CD4-positive, alpha-beta memory T cell (primary cell): ENCODE data around the gene GPR26. TPM values are rescaled to one million over a fixed set of nuclear protein-coding genes. Genes with fewer than 3 reads are reported as not detected.

Source experiments
- CTCF ChIA-PET: fragments of 350-600 bp; sonication (Branson Sonifier 250); formaldehyde crosslinking; loops from one replicate; lab custom pipeline; 2021; ENCODE audit warnings: inconsistent platforms; ENCODE audit not compliant: partially characterized antibody; lab: Charles Lee
- POLR2A ChIA-PET: fragments of 350-600 bp; sonication (Branson Sonifier 250); formaldehyde crosslinking; loops from one replicate; lab custom pipeline; 2021; ENCODE audit not compliant: partially characterized antibody; lab: Charles Lee
- DNase-seq, 5 donors: peaks; one replicate each; pipeline versions ENCODE4 v3.0.0 to v3.0.0-alpha.2; 2020 to 2022; ENCODE audit warnings: mixed read lengths in 1 of 5
- H3K27ac ChIP-seq: one replicate; pipeline ENCODE4 v1.7.0; 2013; ENCODE audit warnings: low read depth, low read length
- H3K27me3 ChIP-seq: 2 replicates; pipeline ENCODE4 v1.7.0; 2013; ENCODE audit warnings: mild to moderate bottlenecking, low read length, moderate library complexity; ENCODE audit not compliant: insufficient read depth
- H3K36me3 ChIP-seq: 2 replicates; pipeline ENCODE4 v1.7.0; 2013; ENCODE audit warnings: mild to moderate bottlenecking, low read length, moderate library complexity; ENCODE audit not compliant: insufficient read depth
- H3K4me1 ChIP-seq: 2 replicates; pipeline ENCODE4 v1.7.0; 2013; ENCODE audit warnings: mild to moderate bottlenecking, low read length, moderate library complexity; ENCODE audit not compliant: insufficient read depth
- H3K4me3 ChIP-seq, 2 donors: one replicate each; pipeline ENCODE4 v1.7.0; 2013; ENCODE audit warnings: low read length in 2 of 2, mild to moderate bottlenecking in 1 of 2
- H3K9me3 ChIP-seq, 2 donors: one replicate each; pipeline ENCODE4 v1.7.0; 2013; ENCODE audit warnings: low read length in 2 of 2, control low read depth in 1 of 2; ENCODE audit not compliant: control insufficient read depth in 1 of 2
- H3K27ac Mint-ChIP-seq, 7 donors: one replicate each; pipeline ENCODE4 v1.8.0; 2020 to 2021; ENCODE audit warnings: mixed read lengths in 7 of 7, mild to moderate bottlenecking in 6 of 7, inconsistent platforms in 3 of 7, moderate library complexity in 3 of 7
- H3K27me3 Mint-ChIP-seq, 2 donors: one replicate each; pipeline ENCODE4 v1.8.0; 2020 to 2021; ENCODE audit warnings: mixed read lengths in 2 of 2
- H3K36me3 Mint-ChIP-seq, 2 donors: one replicate each; pipeline ENCODE4 v1.8.0; 2020 to 2021; ENCODE audit warnings: mixed read lengths in 2 of 2, inconsistent platforms in 1 of 2, mild to moderate bottlenecking in 1 of 2
- H3K4me1 Mint-ChIP-seq, 4 donors: one replicate each; pipeline ENCODE4 v1.8.0; 2020 to 2021; ENCODE audit warnings: mixed read lengths in 4 of 4, mild to moderate bottlenecking in 1 of 4
- H3K4me3 Mint-ChIP-seq, 8 donors: one replicate each; pipeline ENCODE4 v1.8.0; 2020 to 2021; ENCODE audit warnings: mixed read lengths in 8 of 8, mild to moderate bottlenecking in 7 of 8, moderate library complexity in 6 of 8, inconsistent platforms in 3 of 8
- H3K9me3 Mint-ChIP-seq, 8 donors: one replicate each; pipeline ENCODE4 v1.8.0; 2020 to 2021; ENCODE audit warnings: mixed read lengths in 8 of 8, mild to moderate bottlenecking in 5 of 8, inconsistent platforms in 3 of 8, moderate library complexity in 1 of 8
- intact Hi-C: fragments of 100-400 bp; cut with micrococcal nuclease; formaldehyde crosslinking; loops from one replicate; pipeline ENCODE4 v1.15.1; 2023
- polyA plus RNA-seq, 2 donors: library from polyadenylated mRNA; unstranded; fragments of 300-500 nt; fragmentation: Illumina TruSeq; gene quantifications; one replicate each; pipeline ENCODE4 v1.2.3, GENCODE V29; 2021
- total RNA-seq, 2 experiments: library from RNA; stranded (reverse); gene quantifications; one replicate each; pipeline ENCODE4 v1.2.3, GENCODE V29; 2021

Gene GPR26
- total and polyA plus RNA-seq, 4 experiments from 2014 or later: not detected

GRCh38 chr10:123645615-123646014 is 20.5 kb upstream of the GPR26 start:
- no peak for DNase-seq
- peaks cover 7% of the 10 kb centered on the region in 2 donors for H3K27me3 Mint-ChIP-seq

GRCh38 chr10:123648595-123648994 is 17.6 kb upstream of the GPR26 start:
- ChIA-PET POLR2A (no interaction called here), CTCF (no interaction called here)
- Histone ChIP-seq H3K9me3 (no peaks in the 10 kb centered on the region), H3K36me3 (no peaks in the 10 kb centered on the region), H3K4me3 (no peak overlapping the region), H3K27me3 (no peaks in the 10 kb centered on the region), H3K4me1 (no peaks in the 10 kb centered on the region), H3K27ac (no peak overlapping the region)
- Mint-ChIP-seq H3K36me3 (no peaks in the 10 kb centered on the region), H3K27ac (no peak overlapping the region), H3K9me3 (peaks cover 0 to 2% (median 0%) of the 10 kb centered on the region in 8 donors), H3K4me1 (no peaks in the 10 kb centered on the region), H3K27me3 (peaks cover 7 to 9% of the 10 kb centered on the region in 2 donors), H3K4me3 (no peak overlapping the region)
- intact Hi-C loops: no loop called here
- no peak for DNase-seq

More at GRCh38 chr10:123645615-123646014, 20.5 kb upstream of the GPR26 start:
- Mint-ChIP-seq H3K4me3 (no peak overlapping the region), H3K4me1 (no peaks in the 10 kb centered on the region), H3K9me3 (peaks cover 0 to 3% (median 0%) of the 10 kb centered on the region in 8 donors), H3K36me3 (no peaks in the 10 kb centered on the region), H3K27ac (no peak overlapping the region)
- CTCF ChIA-PET: no interaction called here
- Histone ChIP-seq H3K4me1 (no peaks in the 10 kb centered on the region), H3K4me3 (no peak overlapping the region), H3K36me3 (no peaks in the 10 kb centered on the region), H3K9me3 (no peaks in the 10 kb centered on the region), H3K27me3 (no peaks in the 10 kb centered on the region), H3K27ac (no peak overlapping the region)
- intact Hi-C loops: no loop called here
- POLR2A ChIA-PET: no interaction called here

- no peak for DNase-seq
- Mint-ChIP-seq H3K4me1 (no peaks in the 10 kb centered on the region), H3K9me3 (peaks cover 0 to 2% (median 0%) of the 10 kb centered on the region in 8 donors)
These were observed 16.5 kb upstream of the GPR26 start for GRCh38 chr10:123649676-123650075.

GRCh38 chr10:123651421-123652047 is 14.6 kb upstream of the GPR26 start:
- ChIA-PET CTCF (no interaction called here), POLR2A (no interaction called here)
- intact Hi-C loops: no loop called here
- Mint-ChIP-seq H3K4me1 (no peaks in the 10 kb centered on the region), H3K9me3 (no peaks in the 10 kb centered on the region), H3K4me3 (no peak overlapping the region), H3K36me3 (no peaks in the 10 kb centered on the region), H3K27me3 (peaks cover 2 to 5% of the 10 kb centered on the region in 2 donors), H3K27ac (no peak overlapping the region)
- Histone ChIP-seq H3K36me3 (no peaks in the 10 kb centered on the region), H3K4me1 (no peaks in the 10 kb centered on the region), H3K9me3 (no peaks in the 10 kb centered on the region), H3K4me3 (no peak overlapping the region), H3K27me3 (no peaks in the 10 kb centered on the region), H3K27ac (no peak overlapping the region)
- DNase-seq: no peak

More at GRCh38 chr10:123649676-123650075, 16.5 kb upstream of the GPR26 start:
- POLR2A ChIA-PET: no interaction called here
- intact Hi-C loops: no loop called here
- H3K4me1 ChIP-seq: no peaks in the 10 kb centered on the region
- peaks cover 5% of the 10 kb centered on the region in 2 donors for H3K27me3 Mint-ChIP-seq
- no peak overlapping the region for H3K4me3 Mint-ChIP-seq
- CTCF ChIA-PET: interaction anchor here (1.1 kb wide), 1 partner anchor 10 kb away, joined by 4 read pairs; no protein-coding TSS in a partner anchor
- no peak overlapping the region for H3K27ac Mint-ChIP-seq
- H3K36me3 ChIP-seq: no peaks in the 10 kb centered on the region
- no peaks in the 10 kb centered on the region for H3K27me3 ChIP-seq
- H3K27ac ChIP-seq: no peak overlapping the region
- H3K9me3 ChIP-seq: no peaks in the 10 kb centered on the region
- no peaks in the 10 kb centered on the region for H3K36me3 Mint-ChIP-seq
- H3K4me3 ChIP-seq: no peak overlapping the region

GRCh38 chr10:123655751-123656150 is 10.4 kb upstream of the GPR26 start:
- Mint-ChIP-seq H3K4me3 (no peak overlapping the region), H3K4me1 (no peaks in the 10 kb centered on the region), H3K27me3 (peaks cover 1 to 2% of the 10 kb centered on the region in 2 donors), H3K9me3 (peaks cover 0 to 5% (median 0%) of the 10 kb centered on the region in 8 donors), H3K27ac (no peak overlapping the region), H3K36me3 (no peaks in the 10 kb centered on the region)
- Histone ChIP-seq H3K27ac (no peak overlapping the region), H3K36me3 (no peaks in the 10 kb centered on the region), H3K4me1 (no peaks in the 10 kb centered on the region), H3K4me3 (no peak overlapping the region), H3K9me3 (no peaks in the 10 kb centered on the region), H3K27me3 (no peaks in the 10 kb centered on the region)
- DNase-seq: no peak
- CTCF ChIA-PET: no interaction called here
- POLR2A ChIA-PET: no interaction called here
- intact Hi-C loops: no loop called here

- ChIA-PET CTCF (no interaction called here), POLR2A (no interaction called here)
- no peak overlapping the region for H3K27ac Mint-ChIP-seq
- Histone ChIP-seq H3K36me3 (no peaks in the 10 kb centered on the region), H3K4me1 (no peaks in the 10 kb centered on the region), H3K4me3 (no peak overlapping the region), H3K27ac (no peak overlapping the region), H3K9me3 (no peaks in the 10 kb centered on the region), H3K27me3 (no peaks in the 10 kb centered on the region)
- H3K9me3 Mint-ChIP-seq: peaks cover 0 to 15% (median 5%) of the 10 kb centered on the region in 8 donors
- no peaks in the 10 kb centered on the region for H3K4me1 Mint-ChIP-seq
- no peak overlapping the region for H3K4me3 Mint-ChIP-seq
- peaks cover 4 to 5% of the 10 kb centered on the region in 2 donors for H3K27me3 Mint-ChIP-seq
- intact Hi-C loops: no loop called here
- no peak for DNase-seq
- peaks cover 0 to 2% of the 10 kb centered on the region in 2 donors for H3K36me3 Mint-ChIP-seq
These were observed 2.6 kb upstream of the GPR26 start for GRCh38 chr10:123663522-123663921.

- H3K4me1 ChIP-seq: no peaks in the 10 kb centered on the region
- H3K4me3 ChIP-seq: no peak overlapping the region
- peaks cover 0 to 15% (median 5%) of the 10 kb centered on the region in 8 donors for H3K9me3 Mint-ChIP-seq
- no peaks in the 10 kb centered on the region for H3K9me3 ChIP-seq
- H3K27ac Mint-ChIP-seq: no peak overlapping the region
- intact Hi-C loops: no loop called here
- peaks cover 0 to 2% of the 10 kb centered on the region in 2 donors for H3K36me3 Mint-ChIP-seq
- no peak overlapping the region for H3K27ac ChIP-seq
- H3K27me3 ChIP-seq: no peaks in the 10 kb centered on the region
- DNase-seq: no peak
- ChIA-PET CTCF (no interaction called here), POLR2A (no interaction called here)
- peaks cover 5 to 10% of the 10 kb centered on the region in 2 donors for H3K27me3 Mint-ChIP-seq
- no peaks in the 10 kb centered on the region for H3K36me3 ChIP-seq
- no peaks in the 10 kb centered on the region for H3K4me1 Mint-ChIP-seq
- no peak overlapping the region for H3K4me3 Mint-ChIP-seq
These were observed 466 bp upstream of the GPR26 start for GRCh38 chr10:123665491-123666286.
